Measurements from ENCODE around the gene SLC6A3.

The SLC6A3 gene

DNA sequence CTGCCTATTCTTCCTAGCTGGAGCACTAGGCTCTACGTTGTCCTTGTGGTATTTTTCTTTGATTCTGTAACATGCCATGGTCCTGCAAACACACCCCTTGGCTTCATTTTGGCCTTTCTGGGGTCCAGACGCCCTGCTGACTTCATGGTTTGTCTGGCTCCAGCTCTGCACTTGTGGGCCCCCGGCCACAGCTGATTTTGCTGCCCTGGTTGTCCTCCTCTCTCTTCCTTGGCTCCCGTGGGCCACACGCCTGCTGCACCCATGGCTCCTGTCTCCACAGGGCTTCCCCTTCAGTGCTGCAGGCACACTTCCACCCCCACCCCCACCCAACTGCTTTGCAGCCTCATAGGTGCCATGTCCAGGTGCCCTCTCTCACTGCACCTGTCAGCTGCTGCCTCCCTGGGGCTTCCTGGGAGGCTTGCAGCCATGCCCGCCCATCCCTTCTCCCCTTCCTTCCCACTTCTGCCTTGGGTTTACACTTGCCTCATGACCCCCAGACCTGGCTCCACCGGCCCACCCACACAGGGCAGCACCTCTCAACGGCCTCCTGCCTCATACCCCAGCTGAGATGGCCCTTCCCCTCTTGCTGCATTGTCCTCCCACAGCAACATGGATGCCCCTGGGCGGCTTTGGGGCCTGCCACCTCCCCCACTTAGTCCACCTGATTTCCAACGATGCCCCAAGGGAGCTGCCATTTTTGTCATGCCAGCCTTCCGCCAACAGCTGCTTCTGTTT is 25.6 kb downstream of the SLC6A3 start:
- H3K4me3 ChIP-seq (ENCODE audit: low read length) = no peak overlapping the region

DNA sequence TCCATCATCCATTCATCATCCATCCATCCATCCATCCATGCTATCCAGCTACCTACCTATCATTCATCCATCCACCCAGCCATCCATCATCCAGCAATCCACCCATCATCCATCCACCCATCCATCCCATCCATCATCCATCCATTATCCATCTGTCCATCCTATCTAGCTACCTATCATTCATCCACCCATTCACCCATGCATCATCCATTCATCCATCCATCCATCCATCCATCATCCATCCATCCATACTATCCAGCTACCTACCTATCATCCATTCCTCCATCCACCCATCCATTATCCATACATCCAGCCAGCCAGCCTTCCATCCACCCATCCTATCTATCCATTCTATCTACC is 26.3 kb downstream of the SLC6A3 start:
- no peak overlapping the region for H3K4me3 ChIP-seq (ENCODE audit: low read length)
- no peak for TF ChIP-seq ZNF274 (IDR thresholded peaks at IDR 0.05; ENCODE audit: low read depth, low read length)

More for the DNA sequence above, 25.6 kb downstream of the SLC6A3 start:
- no peak for TF ChIP-seq ZNF274 (IDR thresholded peaks at IDR 0.05; ENCODE audit: low read depth, low read length)

DNA sequence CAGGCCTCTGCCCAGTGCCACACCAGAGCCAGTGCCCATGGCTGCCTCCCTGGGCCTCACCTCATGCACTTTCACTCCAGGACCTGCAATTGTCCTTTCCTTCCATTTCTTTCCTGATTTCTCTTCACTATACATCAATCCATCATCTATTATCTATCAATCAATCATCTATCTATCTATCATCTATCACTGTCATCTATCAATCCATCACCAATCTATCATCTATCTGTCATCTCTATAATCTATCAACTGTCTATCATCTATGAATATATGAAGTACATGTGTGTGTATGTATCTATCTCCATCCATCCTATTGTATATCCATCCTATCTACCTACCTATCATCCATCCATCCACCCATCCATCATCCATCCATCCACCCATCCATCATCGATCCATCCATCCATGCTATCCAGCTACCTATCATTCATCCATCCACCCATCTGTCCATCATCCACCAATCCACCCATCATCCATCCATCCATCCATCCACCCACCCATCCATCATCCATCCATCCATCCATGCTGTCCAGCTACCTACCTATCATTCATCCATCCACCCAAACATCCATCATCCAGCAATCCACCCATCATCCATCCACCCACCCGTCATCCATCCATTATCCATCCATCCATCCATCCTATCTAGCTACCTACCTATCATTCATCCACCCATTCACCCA is 26.9 kb downstream of the SLC6A3 start:
- TF ChIP-seq ZNF274 (IDR thresholded peaks at IDR 0.05; ENCODE audit: low read depth, low read length) = no peak
- no peak overlapping the region for H3K4me3 ChIP-seq (ENCODE audit: low read length)

GRCh38 chr5:1417586-1418225 is 27.5 kb downstream of the SLC6A3 start:
- no peak overlapping the region for H3K4me3 ChIP-seq (ENCODE audit: low read length)
- no peak for TF ChIP-seq ZNF274 (IDR thresholded peaks at IDR 0.05; ENCODE audit: low read depth, low read length)

- H3K4me3 ChIP-seq (ENCODE audit: low read length) = no peak overlapping the region
- TF ChIP-seq ZNF274 (IDR thresholded peaks at IDR 0.05; ENCODE audit: low read depth, low read length) = no peak
Measured at GRCh38 chr5:1416856-1417469, 28.3 kb downstream of the SLC6A3 start.

DNA sequence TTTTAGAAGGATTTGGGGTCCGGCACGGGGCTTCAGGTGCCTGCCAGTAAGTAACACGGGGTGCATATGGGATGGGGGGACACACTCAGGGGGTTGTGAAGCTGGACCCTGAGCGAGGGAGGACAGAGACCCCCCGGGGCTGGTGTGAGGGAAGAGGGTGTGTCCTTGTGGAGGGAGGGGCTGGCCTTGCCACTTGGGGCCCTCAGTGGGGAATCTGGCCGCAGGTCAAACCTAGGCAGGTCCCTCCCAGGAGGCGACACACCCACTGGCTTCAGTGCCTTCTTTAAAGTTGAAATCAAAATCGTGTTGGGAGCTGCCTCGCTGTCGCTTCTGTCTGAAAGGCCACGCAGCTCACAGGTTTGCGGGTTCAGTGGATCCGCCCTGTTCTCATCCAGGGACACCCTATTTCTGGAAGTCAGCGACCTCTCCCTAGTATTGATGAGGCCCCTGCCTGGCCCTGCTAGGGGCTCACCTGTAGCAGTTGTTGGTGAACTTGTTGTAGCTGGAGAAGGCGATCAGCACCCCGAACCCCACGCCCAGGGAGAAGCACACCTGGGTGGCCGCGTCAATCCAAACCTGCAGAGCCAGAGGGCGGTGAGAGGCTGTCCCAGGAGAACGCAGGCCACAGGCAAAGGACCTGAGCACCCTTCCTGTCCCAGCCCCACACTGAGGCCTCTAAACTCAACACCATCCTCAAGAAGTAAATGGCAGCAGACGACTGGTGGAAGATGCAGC is 29.4 kb downstream of the SLC6A3 start:
- no peak for TF ChIP-seq ZNF274 (IDR thresholded peaks at IDR 0.05; ENCODE audit: low read depth, low read length)
- H3K4me3 ChIP-seq (ENCODE audit: low read length) = no peak overlapping the region

- no peak for TF ChIP-seq ZNF274 (IDR thresholded peaks at IDR 0.05; ENCODE audit: low read depth, low read length)
- no peak overlapping the region for H3K4me3 ChIP-seq (ENCODE audit: low read length)
Measured at GRCh38 chr5:1415059-1415425, 30.2 kb downstream of the SLC6A3 start.

GRCh38 chr5:1414311-1415058 is 30.8 kb downstream of the SLC6A3 start:
- no peak for TF ChIP-seq ZNF274 (IDR thresholded peaks at IDR 0.05; ENCODE audit: low read depth, low read length)
- no peak overlapping the region for H3K4me3 ChIP-seq (ENCODE audit: low read length)

- no peak overlapping the region for H3K4me3 ChIP-seq (ENCODE audit: low read length)
- no peak for TF ChIP-seq ZNF274 (IDR thresholded peaks at IDR 0.05; ENCODE audit: low read depth, low read length)
Measured at GRCh38 chr5:1413611-1414241, 31.5 kb downstream of the SLC6A3 start.

GRCh38 chr5:1413211-1413610 is 32.0 kb downstream of the SLC6A3 start:
- no peak for TF ChIP-seq ZNF274 (IDR thresholded peaks at IDR 0.05; ENCODE audit: low read depth, low read length)
- no peak overlapping the region for H3K4me3 ChIP-seq (ENCODE audit: low read length)

- no peak for TF ChIP-seq ZNF274 (IDR thresholded peaks at IDR 0.05; ENCODE audit: low read depth, low read length)
- no peak overlapping the region for H3K4me3 ChIP-seq (ENCODE audit: low read length)
Measured at GRCh38 chr5:1412621-1413020, 32.6 kb downstream of the SLC6A3 start.

- no peak for TF ChIP-seq ZNF274 (IDR thresholded peaks at IDR 0.05; ENCODE audit: low read depth, low read length)
- no peak overlapping the region for H3K4me3 ChIP-seq (ENCODE audit: low read length)
Measured at GRCh38 chr5:1412163-1412562, 33.1 kb downstream of the SLC6A3 start.

GRCh38 chr5:1411099-1411498 is 34.1 kb downstream of the SLC6A3 start:
- H3K4me3 ChIP-seq (ENCODE audit: low read length) = no peak overlapping the region
- TF ChIP-seq ZNF274 (IDR thresholded peaks at IDR 0.05; ENCODE audit: low read depth, low read length) = no peak
